HG03095 (cell line): ENCODE measurements around the gene EFHB.
"Not testable (repeated sequence)": the region's sequence is repeated elsewhere in the genome, so short reads cannot be mapped to it uniquely, and the experiment has no call there.

Experiments used
- ATAC-seq: cut with Tn5 transposase; IDR thresholded peaks from one replicate; pipeline ENCODE4 v1.9.1; 2021; ENCODE audit warnings: moderate library complexity; ENCODE audit not compliant: unreplicated experiment

Gene EFHB

DNA sequence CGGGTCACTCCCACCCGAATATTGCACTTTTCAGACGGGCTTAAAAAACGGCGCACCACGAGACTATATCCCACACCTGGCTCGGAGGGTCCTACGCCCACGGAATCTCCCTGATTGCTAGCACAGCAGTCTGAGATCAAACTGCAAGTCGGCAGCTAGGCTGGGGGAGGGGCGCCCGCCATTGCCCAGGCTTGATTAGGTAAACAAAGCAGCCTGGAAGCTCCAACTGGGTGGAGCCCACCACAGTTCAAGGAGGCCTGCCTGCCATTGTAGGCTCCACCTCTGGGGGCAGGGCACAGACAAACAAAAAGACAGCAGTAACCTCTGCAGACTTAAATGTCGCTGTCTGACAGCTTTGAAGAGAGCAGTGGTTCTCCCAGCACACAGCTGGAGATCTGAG is 78.7 kb downstream of the EFHB start:
- not testable (repeated sequence) for ATAC-seq

DNA sequence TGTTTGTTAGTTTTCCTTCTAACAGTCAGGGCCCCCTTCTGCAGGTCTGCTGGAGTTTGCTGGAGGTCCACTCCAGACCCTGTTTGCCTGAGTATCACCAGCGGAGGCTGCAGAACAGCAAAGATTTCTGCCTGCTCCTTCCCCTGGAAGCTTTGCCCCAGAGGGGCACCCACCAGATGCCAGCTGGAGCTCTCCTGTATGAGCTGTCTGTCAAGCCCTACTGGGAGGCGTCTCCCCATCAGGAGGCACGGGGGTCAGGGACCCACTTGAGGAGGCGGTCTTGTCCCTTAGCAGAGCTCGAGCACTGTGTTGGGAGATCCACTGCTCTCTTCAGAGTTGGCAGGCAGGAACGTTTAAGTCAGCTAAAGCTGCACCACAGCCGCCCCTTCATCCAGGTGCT is 87.4 kb downstream of the EFHB start:
- not testable (repeated sequence) for ATAC-seq
